ES-I3 (cell line): ENCODE results near the gene AVPR1B.
A peak's percentile ranks its signal among the peaks of the same experiment; 100 is the strongest.

Experiments used
- H3K36me3 ChIP-seq: 2 replicates; pipeline ENCODE4 v1.6.1; 2013; ENCODE audit warnings: mild to moderate bottlenecking, low read length, control low read depth, moderate library complexity; ENCODE audit not compliant: insufficient read depth
- H3K4me1 ChIP-seq: 2 replicates; pipeline ENCODE4 v1.6.1; 2013; ENCODE audit warnings: mild to moderate bottlenecking, control low read depth, low read length; ENCODE audit not compliant: insufficient read depth
- H3K9ac ChIP-seq: 2 replicates; pipeline ENCODE4 v1.6.1; 2013; ENCODE audit warnings: low read depth, mild to moderate bottlenecking, low read length, moderate library complexity
- H3K9me3 ChIP-seq: 2 replicates; pipeline ENCODE4 v1.6.1; 2013; ENCODE audit warnings: mild to moderate bottlenecking, low read length, moderate library complexity; ENCODE audit not compliant: control insufficient read depth, insufficient read depth

The AVPR1B gene

GRCh38 chr1:206121269-206121668, 4.1 kb upstream of the AVPR1B start:
- Histone ChIP-seq H3K9ac (no peak overlapping the region), H3K4me1 (no peaks in the 10 kb centered on the region), H3K36me3 (no peaks in the 10 kb centered on the region), H3K9me3 (no peaks in the 10 kb centered on the region)

- no peaks in the 10 kb centered on the region for H3K4me1 ChIP-seq
- no peak overlapping the region for H3K9ac ChIP-seq
- H3K36me3 ChIP-seq, result no peaks in the 10 kb centered on the region
- no peaks in the 10 kb centered on the region for H3K9me3 ChIP-seq
Observed at GRCh38 chr1:206120406-206120805, 3.2 kb upstream of the AVPR1B start.

- no peaks in the 10 kb centered on the region for H3K4me1 ChIP-seq
- no peaks in the 10 kb centered on the region for H3K36me3 ChIP-seq
- no peaks in the 10 kb centered on the region for H3K9me3 ChIP-seq
- peak overlapping the region; percentile 57 for H3K9ac ChIP-seq
Observed at GRCh38 chr1:206116873-206117150, 376 bp downstream of the AVPR1B start.

GRCh38 chr1:206116191-206116872, 856 bp downstream of the AVPR1B start:
- Histone ChIP-seq H3K4me1 (no peaks in the 10 kb centered on the region), H3K9me3 (no peaks in the 10 kb centered on the region), H3K36me3 (no peaks in the 10 kb centered on the region), H3K9ac (no peak overlapping the region)

GRCh38 chr1:206115791-206116190, 1.4 kb downstream of the AVPR1B start:
- no peak overlapping the region for H3K9ac ChIP-seq

GRCh38 chr1:206114692-206115640, 2.2 kb downstream of the AVPR1B start:
- Histone ChIP-seq H3K9me3 (no peaks in the 10 kb centered on the region), H3K9ac (no peak overlapping the region), H3K36me3 (no peaks in the 10 kb centered on the region), H3K4me1 (no peaks in the 10 kb centered on the region)

More at GRCh38 chr1:206115791-206116190, 1.4 kb downstream of the AVPR1B start:
- Histone ChIP-seq H3K36me3 (no peaks in the 10 kb centered on the region), H3K4me1 (no peaks in the 10 kb centered on the region), H3K9me3 (no peaks in the 10 kb centered on the region)

- Histone ChIP-seq H3K36me3 (no peaks in the 10 kb centered on the region), H3K9ac (no peak overlapping the region), H3K4me1 (no peaks in the 10 kb centered on the region), H3K9me3 (no peaks in the 10 kb centered on the region)
Observed at GRCh38 chr1:206112600-206113301, 4.4 kb downstream of the AVPR1B start.

GRCh38 chr1:206111271-206111927, 5.8 kb downstream of the AVPR1B start:
- Histone ChIP-seq H3K9me3 (no peaks in the 10 kb centered on the region), H3K36me3 (no peaks in the 10 kb centered on the region), H3K4me1 (0 out of 2 replicates have a peak, but pooled peaks cover under 1% of the 10 kb centered on the region), H3K9ac (no peak overlapping the region)

- H3K9me3 ChIP-seq, result no peaks in the 10 kb centered on the region
- H3K9ac ChIP-seq, result no peak overlapping the region
- no peaks in the 10 kb centered on the region for H3K36me3 ChIP-seq
- 0 out of 2 replicates have a peak, but pooled peaks cover 2% of the 10 kb centered on the region for H3K4me1 ChIP-seq
Observed at GRCh38 chr1:206110820-206111219, 6.4 kb downstream of the AVPR1B start.

GRCh38 chr1:206110161-206110560, 7.0 kb downstream of the AVPR1B start:
- no peaks in the 10 kb centered on the region for H3K9me3 ChIP-seq
- H3K9ac ChIP-seq, result no peak overlapping the region
- 0 out of 2 replicates have a peak, but pooled peaks cover 2% of the 10 kb centered on the region for H3K4me1 ChIP-seq
- H3K36me3 ChIP-seq, result no peaks in the 10 kb centered on the region

- H3K36me3 ChIP-seq, result no peaks in the 10 kb centered on the region
- H3K9me3 ChIP-seq, result no peaks in the 10 kb centered on the region
- 0 out of 2 replicates have a peak, but pooled peaks cover 2% of the 10 kb centered on the region for H3K4me1 ChIP-seq
- no peak overlapping the region for H3K9ac ChIP-seq
Observed at GRCh38 chr1:206109718-206110117, 7.5 kb downstream of the AVPR1B start.

GRCh38 chr1:206108635-206109034, 8.6 kb downstream of the AVPR1B start:
- Histone ChIP-seq H3K4me1 (0 out of 2 replicates have a peak, but pooled peaks cover 2% of the 10 kb centered on the region), H3K9ac (no peak overlapping the region), H3K36me3 (no peaks in the 10 kb centered on the region), H3K9me3 (no peaks in the 10 kb centered on the region)

GRCh38 chr1:206107168-206107544, 10.0 kb downstream of the AVPR1B start:
- Histone ChIP-seq H3K4me1 (0 out of 2 replicates have a peak, but pooled peaks cover 2% of the 10 kb centered on the region), H3K9me3 (no peaks in the 10 kb centered on the region), H3K9ac (no peak overlapping the region), H3K36me3 (no peaks in the 10 kb centered on the region)
